ENCODE data around the gene TMEM17.

GRCh38 chr2:62459672-62460071 lies 46.3 kb downstream of the TMEM17 start:
- TF ChIP-seq, protein P1, sequence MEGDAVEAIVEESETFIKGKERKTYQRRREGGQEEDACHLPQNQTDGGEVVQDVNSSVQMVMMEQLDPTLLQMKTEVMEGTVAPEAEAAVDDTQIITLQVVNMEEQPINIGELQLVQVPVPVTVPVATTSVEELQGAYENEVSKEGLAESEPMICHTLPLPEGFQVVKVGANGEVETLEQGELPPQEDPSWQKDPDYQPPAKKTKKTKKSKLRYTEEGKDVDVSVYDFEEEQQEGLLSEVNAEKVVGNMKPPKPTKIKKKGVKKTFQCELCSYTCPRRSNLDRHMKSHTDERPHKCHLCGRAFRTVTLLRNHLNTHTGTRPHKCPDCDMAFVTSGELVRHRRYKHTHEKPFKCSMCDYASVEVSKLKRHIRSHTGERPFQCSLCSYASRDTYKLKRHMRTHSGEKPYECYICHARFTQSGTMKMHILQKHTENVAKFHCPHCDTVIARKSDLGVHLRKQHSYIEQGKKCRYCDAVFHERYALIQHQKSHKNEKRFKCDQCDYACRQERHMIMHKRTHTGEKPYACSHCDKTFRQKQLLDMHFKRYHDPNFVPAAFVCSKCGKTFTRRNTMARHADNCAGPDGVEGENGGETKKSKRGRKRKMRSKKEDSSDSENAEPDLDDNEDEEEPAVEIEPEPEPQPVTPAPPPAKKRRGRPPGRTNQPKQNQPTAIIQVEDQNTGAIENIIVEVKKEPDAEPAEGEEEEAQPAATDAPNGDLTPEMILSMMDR (IDR thresholded peaks at IDR 0.05 in 2 of 3, conservative IDR thresholded peaks at IDR 0.05 in 1 of 3; ENCODE audit: borderline replicate concordance in 1 of 3, insufficient read depth in 1 of 3, low read depth in 2 of 3, low read length in 2 of 3) = no peak
- TF ChIP-seq POLR2A (IDR thresholded peaks at IDR 0.05; ENCODE audit: borderline replicate concordance, extremely low read depth, insufficient read depth, insufficient read length) (no peak), EZH2 (IDR thresholded peaks at IDR 0.05) (no peak), SRF (IDR thresholded peaks at IDR 0.05; ENCODE audit: low read depth) (no peak), EGR1 (IDR thresholded peaks at IDR 0.05; ENCODE audit: low read depth) (no peak), ZNF274 (IDR thresholded peaks at IDR 0.05; ENCODE audit: low read depth, low read length) (no peak), YY1 (IDR thresholded peaks at IDR 0.05; ENCODE audit: extremely low read depth, insufficient replicate concordance, low read depth, low read length) (no peak), SIN3A (IDR thresholded peaks at IDR 0.05; ENCODE audit: low read depth) (no peak), ELF1 (IDR thresholded peaks at IDR 0.05; ENCODE audit: borderline replicate concordance, low read depth) (no peak)
- TF ChIP-seq, protein P2, sequence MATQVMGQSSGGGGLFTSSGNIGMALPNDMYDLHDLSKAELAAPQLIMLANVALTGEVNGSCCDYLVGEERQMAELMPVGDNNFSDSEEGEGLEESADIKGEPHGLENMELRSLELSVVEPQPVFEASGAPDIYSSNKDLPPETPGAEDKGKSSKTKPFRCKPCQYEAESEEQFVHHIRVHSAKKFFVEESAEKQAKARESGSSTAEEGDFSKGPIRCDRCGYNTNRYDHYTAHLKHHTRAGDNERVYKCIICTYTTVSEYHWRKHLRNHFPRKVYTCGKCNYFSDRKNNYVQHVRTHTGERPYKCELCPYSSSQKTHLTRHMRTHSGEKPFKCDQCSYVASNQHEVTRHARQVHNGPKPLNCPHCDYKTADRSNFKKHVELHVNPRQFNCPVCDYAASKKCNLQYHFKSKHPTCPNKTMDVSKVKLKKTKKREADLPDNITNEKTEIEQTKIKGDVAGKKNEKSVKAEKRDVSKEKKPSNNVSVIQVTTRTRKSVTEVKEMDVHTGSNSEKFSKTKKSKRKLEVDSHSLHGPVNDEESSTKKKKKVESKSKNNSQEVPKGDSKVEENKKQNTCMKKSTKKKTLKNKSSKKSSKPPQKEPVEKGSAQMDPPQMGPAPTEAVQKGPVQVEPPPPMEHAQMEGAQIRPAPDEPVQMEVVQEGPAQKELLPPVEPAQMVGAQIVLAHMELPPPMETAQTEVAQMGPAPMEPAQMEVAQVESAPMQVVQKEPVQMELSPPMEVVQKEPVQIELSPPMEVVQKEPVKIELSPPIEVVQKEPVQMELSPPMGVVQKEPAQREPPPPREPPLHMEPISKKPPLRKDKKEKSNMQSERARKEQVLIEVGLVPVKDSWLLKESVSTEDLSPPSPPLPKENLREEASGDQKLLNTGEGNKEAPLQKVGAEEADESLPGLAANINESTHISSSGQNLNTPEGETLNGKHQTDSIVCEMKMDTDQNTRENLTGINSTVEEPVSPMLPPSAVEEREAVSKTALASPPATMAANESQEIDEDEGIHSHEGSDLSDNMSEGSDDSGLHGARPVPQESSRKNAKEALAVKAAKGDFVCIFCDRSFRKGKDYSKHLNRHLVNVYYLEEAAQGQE (IDR thresholded peaks at IDR 0.05; ENCODE audit: low read depth) = no peak
